Measurements from ENCODE around the gene ZCRB1.

ZCRB1 gene

DNA sequence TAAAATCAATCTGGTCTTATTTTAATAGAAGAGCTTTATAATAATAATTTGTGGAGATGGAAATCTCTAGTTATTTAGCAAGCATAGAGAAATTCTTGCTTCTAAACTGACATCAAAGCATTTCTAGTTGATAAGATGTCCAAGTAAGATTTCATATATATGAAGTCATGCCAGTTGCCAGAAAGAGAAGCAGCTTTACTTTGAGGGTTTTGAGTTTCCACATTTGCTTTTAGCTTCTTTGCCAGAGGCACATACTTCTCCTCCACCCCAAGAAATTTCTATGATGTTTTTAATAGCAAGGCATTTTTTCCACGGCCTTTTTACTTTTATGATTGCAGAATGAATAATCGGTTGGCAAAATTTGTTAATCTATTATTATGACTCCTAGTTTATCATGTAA is 63.6 kb downstream of the ZCRB1 start:
- H3K4me1 ChIP-seq (ENCODE audit: control insufficient read depth, insufficient read depth, low read length): no peaks in the 10 kb centered on the region
- H3K27me3 ChIP-seq (ENCODE audit: control insufficient read depth, insufficient read depth, low read length, poor library complexity, severe bottlenecking): no peaks in the 10 kb centered on the region
- H3K4me3 ChIP-seq (ENCODE audit: insufficient read depth, low read depth, low read length): no peak overlapping the region
- H3K9me3 ChIP-seq (ENCODE audit: control insufficient read depth, low read length): no peaks in the 10 kb centered on the region
- H3K27ac ChIP-seq (ENCODE audit: insufficient read depth, low read depth, low read length, poor library complexity, severe bottlenecking): no peak overlapping the region
- no peaks in the 10 kb centered on the region for H3K36me3 ChIP-seq (ENCODE audit: control insufficient read depth, insufficient read depth, low read length)
- no CpG with 5 or more reads among the region's 2 CpGs for WGBS, 2 experiments

Data from ectodermal cell (in vitro differentiated cells).